Glutamatergic neuron (in vitro differentiated cells): Measurements from ENCODE around the gene LTB4R2. TPM values are rescaled to one million over a fixed set of nuclear protein-coding genes. Genes with fewer than 3 reads are reported as not detected.

Experiments used
- DNase-seq: peaks from one replicate; pipeline ENCODE4 v3.0.0; 2022
- H3K27ac Mint-ChIP-seq: one replicate; pipeline ENCODE4 v1.8.0; 2020; ENCODE audit warnings: mild to moderate bottlenecking, mixed read lengths, inconsistent platforms; ENCODE audit not compliant: unreplicated experiment
- H3K27me3 Mint-ChIP-seq: one replicate; pipeline ENCODE4 v1.8.0; 2020; ENCODE audit warnings: mild to moderate bottlenecking, moderate library complexity, mixed read lengths, inconsistent platforms; ENCODE audit not compliant: unreplicated experiment
- H3K36me3 Mint-ChIP-seq: one replicate; pipeline ENCODE4 v1.8.0; 2020; ENCODE audit warnings: mild to moderate bottlenecking, mixed read lengths, inconsistent platforms; ENCODE audit not compliant: unreplicated experiment
- H3K4me1 Mint-ChIP-seq: one replicate; pipeline ENCODE4 v1.8.0; 2020; ENCODE audit warnings: mild to moderate bottlenecking, low read depth, mixed read lengths, inconsistent platforms; ENCODE audit not compliant: unreplicated experiment
- H3K4me3 Mint-ChIP-seq: one replicate; pipeline ENCODE4 v1.8.0; 2020; ENCODE audit warnings: mild to moderate bottlenecking, mixed read lengths, inconsistent platforms; ENCODE audit not compliant: unreplicated experiment
- H3K9me3 Mint-ChIP-seq: one replicate; pipeline ENCODE4 v1.8.0; 2020; ENCODE audit warnings: mild to moderate bottlenecking, moderate library complexity, mixed read lengths, inconsistent platforms; ENCODE audit not compliant: unreplicated experiment
- total RNA-seq: library from RNA; stranded (reverse); fragmentation: NEBNext Ultra II Directional; extraction: Animal tissue kit (Norgen Biotek cat#: 25700); gene quantifications from one replicate; pipeline ENCODE4 v1.2.1, GENCODE V29; 2021; ENCODE audit not compliant: unreplicated experiment
- TF ChIP-seq, protein P1 (sequence below): fragments of 200-600 bp; sonication (generic); IDR thresholded peaks from one replicate; pipeline ENCODE4 v1.5.0; 2021; ENCODE audit not compliant: partially characterized antibody, unreplicated experiment

Gene LTB4R2
- total RNA-seq, 1 donor from 2014 or later: 8.9 TPM

GRCh38 chr14:24361326-24361725 is 51.4 kb downstream of the LTB4R2 start:
- Mint-ChIP-seq H3K4me3 (no peak overlapping the region), H3K9me3 (peaks cover 4% of the 10 kb centered on the region), H3K27ac (no peak overlapping the region), H3K27me3 (peaks cover 1% of the 10 kb centered on the region), H3K4me1 (no peaks in the 10 kb centered on the region), H3K36me3 (no peaks in the 10 kb centered on the region)
- TF ChIP-seq, protein P1, sequence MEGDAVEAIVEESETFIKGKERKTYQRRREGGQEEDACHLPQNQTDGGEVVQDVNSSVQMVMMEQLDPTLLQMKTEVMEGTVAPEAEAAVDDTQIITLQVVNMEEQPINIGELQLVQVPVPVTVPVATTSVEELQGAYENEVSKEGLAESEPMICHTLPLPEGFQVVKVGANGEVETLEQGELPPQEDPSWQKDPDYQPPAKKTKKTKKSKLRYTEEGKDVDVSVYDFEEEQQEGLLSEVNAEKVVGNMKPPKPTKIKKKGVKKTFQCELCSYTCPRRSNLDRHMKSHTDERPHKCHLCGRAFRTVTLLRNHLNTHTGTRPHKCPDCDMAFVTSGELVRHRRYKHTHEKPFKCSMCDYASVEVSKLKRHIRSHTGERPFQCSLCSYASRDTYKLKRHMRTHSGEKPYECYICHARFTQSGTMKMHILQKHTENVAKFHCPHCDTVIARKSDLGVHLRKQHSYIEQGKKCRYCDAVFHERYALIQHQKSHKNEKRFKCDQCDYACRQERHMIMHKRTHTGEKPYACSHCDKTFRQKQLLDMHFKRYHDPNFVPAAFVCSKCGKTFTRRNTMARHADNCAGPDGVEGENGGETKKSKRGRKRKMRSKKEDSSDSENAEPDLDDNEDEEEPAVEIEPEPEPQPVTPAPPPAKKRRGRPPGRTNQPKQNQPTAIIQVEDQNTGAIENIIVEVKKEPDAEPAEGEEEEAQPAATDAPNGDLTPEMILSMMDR: no peak
- no peak for DNase-seq

Other genes with a start within 250 kb of the LTB4R2 start
- 0.44 TPM for gene CPNE6, start 238.6 kb upstream of the LTB4R2 start, total RNA-seq
- 99.9 TPM for gene PCK2, start 215.8 kb upstream of the LTB4R2 start, total RNA-seq
- gene DCAF11, start 195.4 kb upstream of the LTB4R2 start, total RNA-seq: 54.1 TPM
- 3.7 TPM for gene NRL, start 195.2 kb upstream of the LTB4R2 start, total RNA-seq
- 0.66 TPM for gene FITM1, start 179.5 kb upstream of the LTB4R2 start, total RNA-seq
- 35.7 TPM for gene PSME1, start 173.9 kb upstream of the LTB4R2 start, total RNA-seq
- gene EMC9, start 168.5 kb upstream of the LTB4R2 start, total RNA-seq: 18.1 TPM
- gene PSME2, start 163.5 kb upstream of the LTB4R2 start, total RNA-seq: 58.9 TPM
- 88.2 TPM for gene RNF31, start 162.6 kb upstream of the LTB4R2 start, total RNA-seq
- 31.0 TPM for gene IRF9, start 148.9 kb upstream of the LTB4R2 start, total RNA-seq
- 136 TPM for gene REC8, start 138.1 kb upstream of the LTB4R2 start, total RNA-seq
- 25.5 TPM for gene IPO4, start 121.3 kb upstream of the LTB4R2 start, total RNA-seq
- 35.0 TPM for gene TM9SF1, start 114.7 kb upstream of the LTB4R2 start, total RNA-seq
- gene TSSK4, start 104.4 kb upstream of the LTB4R2 start, total RNA-seq: not detected
- 32.4 TPM for gene CHMP4A, start 96.7 kb upstream of the LTB4R2 start, total RNA-seq
- 25.5 TPM for gene MDP1, start 94.1 kb upstream of the LTB4R2 start, total RNA-seq
- 169 TPM for gene NEDD8, start 77.8 kb upstream of the LTB4R2 start, total RNA-seq
- 55.8 TPM for gene GMPR2, start 77.2 kb upstream of the LTB4R2 start, total RNA-seq
- gene TINF2, start 67.5 kb upstream of the LTB4R2 start, total RNA-seq: 67.0 TPM
- gene TGM1, start 47.0 kb upstream of the LTB4R2 start, total RNA-seq: 4.2 TPM
- gene RABGGTA, start 38.5 kb upstream of the LTB4R2 start, total RNA-seq: 30.3 TPM
- gene DHRS1, start 10.4 kb upstream of the LTB4R2 start, total RNA-seq: 25.1 TPM
- 29.2 TPM for gene NOP9, start 10.3 kb upstream of the LTB4R2 start, total RNA-seq
- gene CIDEB, start 2.2 kb upstream of the LTB4R2 start, total RNA-seq: 1.8 TPM
- 7.1 TPM for gene LTB4R, start 1.4 kb downstream of the LTB4R2 start, total RNA-seq
- gene ADCY4, start 24.9 kb downstream of the LTB4R2 start, total RNA-seq: not detected
- gene RIPK3, start 29.9 kb downstream of the LTB4R2 start, total RNA-seq: not detected
- gene NFATC4, start 58.0 kb downstream of the LTB4R2 start, total RNA-seq: 11.4 TPM
- 33.5 TPM for gene NYNRIN, start 88.9 kb downstream of the LTB4R2 start, total RNA-seq
- gene CBLN3, start 119.5 kb downstream of the LTB4R2 start, total RNA-seq: 0.51 TPM
- gene KHNYN, start 119.8 kb downstream of the LTB4R2 start, total RNA-seq: 28.9 TPM
- 70.4 TPM for gene SDR39U1, start 132.6 kb downstream of the LTB4R2 start, total RNA-seq
- not detected for gene CMA1, start 198.1 kb downstream of the LTB4R2 start, total RNA-seq